ENCODE results near the gene ARID3B.

DNA sequence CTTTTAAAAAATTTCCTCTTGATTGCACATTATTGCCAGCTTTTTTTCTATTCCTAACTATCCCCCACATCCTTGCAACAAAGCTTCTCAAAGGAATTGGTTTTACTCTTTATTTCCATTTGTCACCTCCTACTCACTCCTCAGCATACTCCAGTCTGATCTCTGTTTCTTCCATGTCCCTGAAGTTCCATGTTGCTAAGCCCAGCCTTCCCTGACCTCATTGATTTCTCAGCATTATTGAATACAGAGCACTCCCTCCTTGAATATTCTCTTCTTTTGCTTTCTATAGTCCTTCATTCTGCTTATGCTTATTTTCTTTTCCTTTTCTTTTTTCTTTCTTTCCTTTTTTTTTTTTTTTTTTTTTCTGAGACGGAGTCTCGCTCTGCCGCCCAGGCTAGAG lies 10.7 kb downstream of the ARID3B start:
- TF ChIP-seq, protein P1, sequence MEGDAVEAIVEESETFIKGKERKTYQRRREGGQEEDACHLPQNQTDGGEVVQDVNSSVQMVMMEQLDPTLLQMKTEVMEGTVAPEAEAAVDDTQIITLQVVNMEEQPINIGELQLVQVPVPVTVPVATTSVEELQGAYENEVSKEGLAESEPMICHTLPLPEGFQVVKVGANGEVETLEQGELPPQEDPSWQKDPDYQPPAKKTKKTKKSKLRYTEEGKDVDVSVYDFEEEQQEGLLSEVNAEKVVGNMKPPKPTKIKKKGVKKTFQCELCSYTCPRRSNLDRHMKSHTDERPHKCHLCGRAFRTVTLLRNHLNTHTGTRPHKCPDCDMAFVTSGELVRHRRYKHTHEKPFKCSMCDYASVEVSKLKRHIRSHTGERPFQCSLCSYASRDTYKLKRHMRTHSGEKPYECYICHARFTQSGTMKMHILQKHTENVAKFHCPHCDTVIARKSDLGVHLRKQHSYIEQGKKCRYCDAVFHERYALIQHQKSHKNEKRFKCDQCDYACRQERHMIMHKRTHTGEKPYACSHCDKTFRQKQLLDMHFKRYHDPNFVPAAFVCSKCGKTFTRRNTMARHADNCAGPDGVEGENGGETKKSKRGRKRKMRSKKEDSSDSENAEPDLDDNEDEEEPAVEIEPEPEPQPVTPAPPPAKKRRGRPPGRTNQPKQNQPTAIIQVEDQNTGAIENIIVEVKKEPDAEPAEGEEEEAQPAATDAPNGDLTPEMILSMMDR (IDR thresholded peaks at IDR 0.05): no peak
- TF ChIP-seq POLR2A (IDR thresholded peaks at IDR 0.05): no peak

Data from adrenal gland (tissue), 5 donors.